HCT116 (cell line): ENCODE data around the gene RPGRIP1. TPM values are rescaled to one million over a fixed set of nuclear protein-coding genes. Genes with fewer than 3 reads are reported as not detected.
A peak's percentile ranks its signal among the peaks of the same experiment; 100 is the strongest.

Source experiments
- ATAC-seq: fragments of 200-7000 bp; cut with Tn5 transposase; 2 replicates; pipeline ENCODE4 v1.9.1; 2020; ENCODE audit warnings: mild to moderate bottlenecking, moderate library complexity
- BruUV-seq: library from RNA; stranded (reverse); fragments of 400-500 nt; replicated peaks from 2 replicates; lab custom pipeline; 2021; lab: Mats Ljungman, UMichigan
- CTCF ChIA-PET: fragments of 300-600 bp; sonication (Branson Sonifier 250); formaldehyde crosslinking; loops from one replicate; lab custom pipeline; 2021; ENCODE audit warnings: antibody characterized with exemption; lab: Charles Lee
- POLR2A ChIA-PET: fragments of 300-600, 350-600 bp; sonication (Branson Sonifier 250); formaldehyde crosslinking; loops from one replicate; lab custom pipeline; 2021; ENCODE audit warnings: antibody characterized with exemption; lab: Charles Lee
- RAD21 ChIA-PET, 2 experiments: fragments of 300-600 bp; sonication (Branson Sonifier 250); formaldehyde crosslinking; loops; one replicate each; lab custom pipeline; 2023; ENCODE audit warnings: low total read pairs in 2 of 2; ENCODE audit not compliant: uncharacterized antibody in 2 of 2, unreplicated experiment in 2 of 2, low non-redundant PET in 1 of 2; lab: Charles Lee
- DNase-seq: peaks from one replicate; pipeline ENCODE4 v3.0.0-alpha.2; 2010; ENCODE audit warnings: low read depth, low spot score
- H2AFZ ChIP-seq: fragments of 200-600 bp; shearing (Covaris generic), sonication (generic); 2 replicates; pipeline ENCODE4 v1.6.1; 2017; ENCODE audit warnings: low read depth, mixed run types, mixed read lengths, antibody characterized with exemption, low read length; ENCODE audit not compliant: poor library complexity, severe bottlenecking
- H3K27ac ChIP-seq: 2 replicates; pipeline ENCODE4 v1.5.1; 2012; ENCODE audit warnings: low read depth, low read length
- H3K27me3 ChIP-seq: fragments of 200-600 bp; sonication (generic); 2 replicates; pipeline ENCODE4 v1.6.1; 2016; ENCODE audit warnings: mixed run types, low read length, mixed read lengths; ENCODE audit not compliant: insufficient read depth
- H3K36me3 ChIP-seq, 2 experiments: fragments of 200-500 bp in 1 of 2; fragments of 200-600 bp in 1 of 2; sonication (Bioruptor generic) in 1 of 2; sonication (generic) in 1 of 2; 2 replicates each; pipeline versions ENCODE4 v1.5.1 to v1.6.1; 2014 to 2016; ENCODE audit warnings: low read length in 2 of 2, inconsistent platforms in 1 of 2, mixed read lengths in 1 of 2, mixed run types in 1 of 2; ENCODE audit not compliant: insufficient read depth in 2 of 2, control insufficient read depth in 1 of 2
- H3K4me1 ChIP-seq, 2 experiments: fragments of 200-600 bp in 1 of 2; sonication (generic) in 1 of 2; 2 replicates each; pipeline versions ENCODE4 v1.5.1 to v1.6.1; 2012 to 2017; ENCODE audit warnings: low read length in 2 of 2, inconsistent platforms in 1 of 2, mild to moderate bottlenecking in 1 of 2, mixed read lengths in 1 of 2, mixed run types in 1 of 2, moderate library complexity in 1 of 2; ENCODE audit not compliant: insufficient read depth in 2 of 2, control insufficient read depth in 1 of 2
- H3K4me2 ChIP-seq: fragments of 200-600 bp; sonication (generic); 2 replicates; pipeline ENCODE4 v1.6.1; 2017; ENCODE audit warnings: mixed run types, low read length, mixed read lengths
- H3K4me3 ChIP-seq, 2 experiments: fragments of 200-600 bp in 1 of 2; sonication (generic) in 1 of 2; replicated peaks in 1 of 2; 2 replicates each; pipeline ENCODE4 v1.5.1; 2011 to 2016; ENCODE audit warnings: low read length in 2 of 2, control low read depth in 1 of 2, low read depth in 1 of 2, mild to moderate bottlenecking in 1 of 2, mixed read lengths in 1 of 2, mixed run types in 1 of 2
- H3K79me2 ChIP-seq: fragments of 200-600 bp; sonication (generic); 2 replicates; pipeline ENCODE4 v1.6.1; 2017; ENCODE audit warnings: mild to moderate bottlenecking, mixed run types, low read length, moderate library complexity, mixed read lengths; ENCODE audit not compliant: insufficient read depth
- H3K9ac ChIP-seq: fragments of 200-600 bp; sonication (generic); 2 replicates; pipeline ENCODE4 v1.6.1; 2016; ENCODE audit warnings: low read length, mixed read lengths
- H3K9me2 ChIP-seq: fragments of 200-600 bp; sonication (generic), shearing (Covaris generic); 2 replicates; pipeline ENCODE4 v1.6.1; 2017; ENCODE audit warnings: mixed run types, mild to moderate bottlenecking, moderate library complexity; ENCODE audit not compliant: insufficient read depth
- H3K9me3 ChIP-seq, 2 experiments: fragments of 200-500 bp in 1 of 2; fragments of 200-600 bp in 1 of 2; sonication (Bioruptor generic) in 1 of 2; sonication (generic) in 1 of 2; 2 replicates each; pipeline ENCODE4 v1.6.1; 2014 to 2017; ENCODE audit warnings: low read length in 2 of 2, mixed read lengths in 2 of 2, inconsistent platforms in 1 of 2, low read depth in 1 of 2, mild to moderate bottlenecking in 1 of 2, mixed run types in 1 of 2, moderate library complexity in 1 of 2; ENCODE audit not compliant: control insufficient read depth in 1 of 2, insufficient read depth in 1 of 2
- H4K20me1 ChIP-seq: fragments of 200-600 bp; sonication (generic), shearing (Covaris generic); 2 replicates; pipeline ENCODE4 v1.6.1; 2017; ENCODE audit warnings: mixed run types, mild to moderate bottlenecking, moderate library complexity; ENCODE audit not compliant: insufficient read depth
- ATF3 ChIP-seq: IDR thresholded peaks from 2 replicates; pipeline ENCODE4 v1.6.1; 2012
- CBX3 ChIP-seq: IDR thresholded peaks from 2 replicates; pipeline ENCODE4 v1.6.1; 2012; ENCODE audit warnings: low read depth
- CEBPB ChIP-seq: IDR thresholded peaks from 2 replicates; pipeline ENCODE4 v1.6.1; 2012; ENCODE audit warnings: low read depth
- EGR1 ChIP-seq: IDR thresholded peaks from 2 replicates; pipeline ENCODE4 v1.6.1; 2012; ENCODE audit warnings: low read depth
- ELF1 ChIP-seq: IDR thresholded peaks from 2 replicates; pipeline ENCODE4 v1.6.1; 2012; ENCODE audit warnings: low read depth, borderline replicate concordance
- EZH2 ChIP-seq: fragments of 200-600 bp; sonication (generic); IDR thresholded peaks from 2 replicates; pipeline ENCODE4 v1.6.1; 2017; ENCODE audit warnings: antibody characterized with exemption, mixed run types
- EZH2phosphoT487 ChIP-seq: fragments of 200-600 bp; IDR thresholded peaks from 2 replicates; pipeline ENCODE4 v1.6.1; 2018; ENCODE audit warnings: antibody characterized with exemption, borderline replicate concordance
- MAX ChIP-seq: IDR thresholded peaks from 2 replicates; pipeline ENCODE4 v1.6.1; 2012
- POLR2A ChIP-seq: IDR thresholded peaks from 2 replicates; pipeline ENCODE4 v1.7.0; 2011; ENCODE audit warnings: borderline replicate concordance; ENCODE audit not compliant: insufficient read depth, insufficient read length; ENCODE audit errors: extremely low read depth
- RAD21 ChIP-seq: IDR thresholded peaks from 2 replicates; pipeline ENCODE4 v1.6.1; 2012; ENCODE audit warnings: low read depth, mild to moderate bottlenecking
- REST ChIP-seq: IDR thresholded peaks from 2 replicates; pipeline ENCODE4 v1.6.1; 2012; ENCODE audit warnings: low read depth
- SIN3A ChIP-seq: IDR thresholded peaks from 2 replicates; pipeline ENCODE4 v1.6.1; 2012; ENCODE audit warnings: low read depth
- SP1 ChIP-seq: IDR thresholded peaks from 2 replicates; pipeline ENCODE4 v1.6.1; 2012; ENCODE audit warnings: low read depth
- TCF7L2 ChIP-seq: IDR thresholded peaks from 2 replicates; pipeline ENCODE4 v1.7.0; 2011; ENCODE audit warnings: borderline replicate concordance, inconsistent platforms; ENCODE audit not compliant: insufficient read depth, insufficient read length; ENCODE audit errors: extremely low read depth
- YY1 ChIP-seq: IDR thresholded peaks from 2 replicates; pipeline ENCODE4 v1.6.1; 2011; ENCODE audit warnings: low read length, low read depth, moderate library complexity, mild to moderate bottlenecking; ENCODE audit not compliant: insufficient replicate concordance; ENCODE audit errors: extremely low read depth
- intact Hi-C: fragments of 100-400 bp; cut with micrococcal nuclease; formaldehyde crosslinking; loops from 2 replicates; pipeline ENCODE4 v1.10.0; 2022
- total RNA-seq: library from RNA; stranded (reverse); gene quantifications from one replicate; pipeline ENCODE4 v1.2.1, GENCODE V29; 2021; ENCODE audit not compliant: unreplicated experiment

Gene RPGRIP1
- total RNA-seq, 1 experiment from 2014 or later = not detected

- no peak overlapping the region for H3K27ac ChIP-seq
- ATAC-seq (no peak), DNase-seq (no peak)
- TF ChIP-seq SIN3A (0 out of 2 replicates have a peak, but pooled peaks have one; percentile 5), EZH2 (no peak)
- TF ChIP-seq, all 23 proteins: peak for 1
- no peak overlapping the region for H3K9ac ChIP-seq
- H3K9me2 ChIP-seq = no peaks in the 10 kb centered on the region
- H4K20me1 ChIP-seq = peaks cover 93% of the 10 kb centered on the region
- BruUV-seq = no TSS peak
- H3K4me2 ChIP-seq = no peak overlapping the region
- POLR2A ChIA-PET = no interaction called here
- peaks cover 100% of the 10 kb centered on the region for H3K79me2 ChIP-seq
- H3K36me3 ChIP-seq = peaks cover 62 to 72% of the 10 kb centered on the region in 2 experiments
- CTCF ChIA-PET = no interaction called here
- H3K4me3 ChIP-seq = no peak overlapping the region
- H3K4me1 ChIP-seq = no peaks in the 10 kb centered on the region
- no peak overlapping the region for H2AFZ ChIP-seq
- H3K9me3 ChIP-seq = no peaks in the 10 kb centered on the region
- intact Hi-C loops = loop anchor here (10.0 kb wide), 1 partner anchor 128 kb away; no protein-coding TSS in a partner anchor
- RAD21 ChIA-PET = no interaction called here
- H3K27me3 ChIP-seq = no peaks in the 10 kb centered on the region
Measured at GRCh38 chr14:21236948-21237797, 42.7 kb upstream of the RPGRIP1 start.

- Histone ChIP-seq H3K27me3 (no peaks in the 10 kb centered on the region), H4K20me1 (peaks cover 93% of the 10 kb centered on the region), H3K36me3 (peaks cover 61 to 64% of the 10 kb centered on the region in 2 experiments), H2AFZ (no peak overlapping the region), H3K4me2 (no peak overlapping the region), H3K9me3 (no peaks in the 10 kb centered on the region), H3K4me3 (no peak overlapping the region), H3K27ac (no peak overlapping the region), H3K79me2 (peaks cover 100% of the 10 kb centered on the region), H3K9me2 (no peaks in the 10 kb centered on the region), H3K9ac (no peak overlapping the region), H3K4me1 (no peaks in the 10 kb centered on the region)
- RAD21 ChIA-PET = no interaction called here
- ATAC-seq (no peak; the same call in 1 of the 2 replicates), DNase-seq (no peak)
- CTCF ChIA-PET = no interaction called here
- BruUV-seq = no TSS peak
- intact Hi-C loops = loop anchor here (10.0 kb wide), 1 partner anchor 126 kb away; no protein-coding TSS in a partner anchor
- POLR2A ChIA-PET = no interaction called here
- no peak for TF ChIP-seq MAX
- TF ChIP-seq YY1 = no peak
- TF ChIP-seq SIN3A = no peak
- TF ChIP-seq EGR1 = no peak
- TF ChIP-seq ELF1 = no peak
- no peak for TF ChIP-seq CBX3
- TF ChIP-seq EZH2phosphoT487 = no peak
- no peak for TF ChIP-seq CEBPB
- TF ChIP-seq SP1 = no peak
- no peak for TF ChIP-seq TCF7L2
- TF ChIP-seq REST = no peak
- no peak for TF ChIP-seq ATF3
- no peak for TF ChIP-seq RAD21
- no peak for TF ChIP-seq POLR2A
Measured at GRCh38 chr14:21238823-21239518, 40.9 kb upstream of the RPGRIP1 start.
